GM23338 (cell line): ENCODE data around the gene C1orf116.

Experiments
- EZH2 ChIP-seq: fragments of 200-600 bp; sonication (generic); IDR thresholded peaks from one replicate; pipeline ENCODE4 v1.8.0; 2017; ENCODE audit warnings: antibody characterized with exemption, mild to moderate bottlenecking, low read depth; ENCODE audit not compliant: unreplicated experiment
- JUNB ChIP-seq: IDR thresholded peaks from one replicate; pipeline ENCODE4 v1.6.1; 2016; ENCODE audit warnings: antibody characterized with exemption; ENCODE audit not compliant: unreplicated experiment
- NANOG ChIP-seq: IDR thresholded peaks from 2 replicates; pipeline ENCODE4 v1.6.1; 2016; ENCODE audit warnings: antibody characterized with exemption, borderline replicate concordance
- POLR2AphosphoS5 ChIP-seq: IDR thresholded peaks from 2 replicates; pipeline ENCODE4 v1.6.1; 2016; ENCODE audit warnings: antibody characterized with exemption, low read depth
- STAT1 ChIP-seq: IDR thresholded peaks from one replicate; pipeline ENCODE4 v1.6.1; 2016; ENCODE audit warnings: antibody characterized with exemption; ENCODE audit not compliant: unreplicated experiment
- ZNF114 ChIP-seq: fragments of 250-450 bp; sonication (Bioruptor Pico); IDR thresholded peaks from 2 replicates; pipeline ENCODE4 v1.5.0; 2020; ENCODE audit warnings: mild to moderate bottlenecking, moderate library complexity
- TF ChIP-seq, protein P1 (sequence below), 2 experiments: fragments of 200-600 bp in 1 of 2; sonication (generic) in 1 of 2; conservative IDR thresholded peaks; 2 replicates each; pipeline versions ENCODE4 v1.5.1 to v1.6.1; 2016 to 2017; ENCODE audit warnings: antibody characterized with exemption in 2 of 2, low read depth in 2 of 2, mild to moderate bottlenecking in 2 of 2, moderate library complexity in 1 of 2
- TF ChIP-seq, protein P2 (sequence below): IDR thresholded peaks from one replicate; pipeline ENCODE4 v1.6.1; 2018; ENCODE audit warnings: antibody characterized with exemption; ENCODE audit not compliant: unreplicated experiment
- TF ChIP-seq, protein P3 (sequence below): IDR thresholded peaks from 2 replicates; pipeline ENCODE4 v1.6.1; 2016; ENCODE audit warnings: antibody characterized with exemption
- TF ChIP-seq, protein P4 (sequence below): fragments of 250-450 bp; sonication (Bioruptor Pico); IDR thresholded peaks from 2 replicates; pipeline ENCODE4 v1.5.0; 2020; ENCODE audit warnings: mild to moderate bottlenecking, moderate library complexity

DNA sequence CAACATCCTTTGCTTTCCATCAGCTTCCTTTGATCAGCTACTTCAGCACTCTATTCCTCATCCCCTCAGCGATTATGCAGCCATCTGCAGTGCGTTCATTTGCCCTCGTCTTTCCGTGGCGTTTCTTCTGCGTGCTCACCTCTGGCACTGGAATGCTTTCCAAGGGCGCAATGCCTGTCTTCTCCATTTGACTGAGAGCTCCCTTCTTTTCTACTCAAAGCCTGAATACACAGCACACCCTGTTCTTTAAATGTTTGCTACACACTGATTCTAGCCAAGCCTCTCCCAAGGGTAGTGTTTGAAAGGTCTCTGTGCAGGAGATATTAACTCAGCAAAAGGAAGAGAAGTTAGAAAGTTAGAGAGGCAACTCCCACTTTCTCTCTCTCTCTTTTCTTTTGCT is 22.6 kb downstream of the C1orf116 start:
- TF ChIP-seq, protein P1, sequence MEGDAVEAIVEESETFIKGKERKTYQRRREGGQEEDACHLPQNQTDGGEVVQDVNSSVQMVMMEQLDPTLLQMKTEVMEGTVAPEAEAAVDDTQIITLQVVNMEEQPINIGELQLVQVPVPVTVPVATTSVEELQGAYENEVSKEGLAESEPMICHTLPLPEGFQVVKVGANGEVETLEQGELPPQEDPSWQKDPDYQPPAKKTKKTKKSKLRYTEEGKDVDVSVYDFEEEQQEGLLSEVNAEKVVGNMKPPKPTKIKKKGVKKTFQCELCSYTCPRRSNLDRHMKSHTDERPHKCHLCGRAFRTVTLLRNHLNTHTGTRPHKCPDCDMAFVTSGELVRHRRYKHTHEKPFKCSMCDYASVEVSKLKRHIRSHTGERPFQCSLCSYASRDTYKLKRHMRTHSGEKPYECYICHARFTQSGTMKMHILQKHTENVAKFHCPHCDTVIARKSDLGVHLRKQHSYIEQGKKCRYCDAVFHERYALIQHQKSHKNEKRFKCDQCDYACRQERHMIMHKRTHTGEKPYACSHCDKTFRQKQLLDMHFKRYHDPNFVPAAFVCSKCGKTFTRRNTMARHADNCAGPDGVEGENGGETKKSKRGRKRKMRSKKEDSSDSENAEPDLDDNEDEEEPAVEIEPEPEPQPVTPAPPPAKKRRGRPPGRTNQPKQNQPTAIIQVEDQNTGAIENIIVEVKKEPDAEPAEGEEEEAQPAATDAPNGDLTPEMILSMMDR (conservative IDR thresholded peaks at IDR 0.05; ENCODE audit: low read depth in 2 of 2): no peak
- TF ChIP-seq EZH2: no peak
- TF ChIP-seq, protein P2, sequence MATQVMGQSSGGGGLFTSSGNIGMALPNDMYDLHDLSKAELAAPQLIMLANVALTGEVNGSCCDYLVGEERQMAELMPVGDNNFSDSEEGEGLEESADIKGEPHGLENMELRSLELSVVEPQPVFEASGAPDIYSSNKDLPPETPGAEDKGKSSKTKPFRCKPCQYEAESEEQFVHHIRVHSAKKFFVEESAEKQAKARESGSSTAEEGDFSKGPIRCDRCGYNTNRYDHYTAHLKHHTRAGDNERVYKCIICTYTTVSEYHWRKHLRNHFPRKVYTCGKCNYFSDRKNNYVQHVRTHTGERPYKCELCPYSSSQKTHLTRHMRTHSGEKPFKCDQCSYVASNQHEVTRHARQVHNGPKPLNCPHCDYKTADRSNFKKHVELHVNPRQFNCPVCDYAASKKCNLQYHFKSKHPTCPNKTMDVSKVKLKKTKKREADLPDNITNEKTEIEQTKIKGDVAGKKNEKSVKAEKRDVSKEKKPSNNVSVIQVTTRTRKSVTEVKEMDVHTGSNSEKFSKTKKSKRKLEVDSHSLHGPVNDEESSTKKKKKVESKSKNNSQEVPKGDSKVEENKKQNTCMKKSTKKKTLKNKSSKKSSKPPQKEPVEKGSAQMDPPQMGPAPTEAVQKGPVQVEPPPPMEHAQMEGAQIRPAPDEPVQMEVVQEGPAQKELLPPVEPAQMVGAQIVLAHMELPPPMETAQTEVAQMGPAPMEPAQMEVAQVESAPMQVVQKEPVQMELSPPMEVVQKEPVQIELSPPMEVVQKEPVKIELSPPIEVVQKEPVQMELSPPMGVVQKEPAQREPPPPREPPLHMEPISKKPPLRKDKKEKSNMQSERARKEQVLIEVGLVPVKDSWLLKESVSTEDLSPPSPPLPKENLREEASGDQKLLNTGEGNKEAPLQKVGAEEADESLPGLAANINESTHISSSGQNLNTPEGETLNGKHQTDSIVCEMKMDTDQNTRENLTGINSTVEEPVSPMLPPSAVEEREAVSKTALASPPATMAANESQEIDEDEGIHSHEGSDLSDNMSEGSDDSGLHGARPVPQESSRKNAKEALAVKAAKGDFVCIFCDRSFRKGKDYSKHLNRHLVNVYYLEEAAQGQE: no peak
- no peak for TF ChIP-seq POLR2AphosphoS5
- no peak for TF ChIP-seq JUNB
- TF ChIP-seq, protein P3, sequence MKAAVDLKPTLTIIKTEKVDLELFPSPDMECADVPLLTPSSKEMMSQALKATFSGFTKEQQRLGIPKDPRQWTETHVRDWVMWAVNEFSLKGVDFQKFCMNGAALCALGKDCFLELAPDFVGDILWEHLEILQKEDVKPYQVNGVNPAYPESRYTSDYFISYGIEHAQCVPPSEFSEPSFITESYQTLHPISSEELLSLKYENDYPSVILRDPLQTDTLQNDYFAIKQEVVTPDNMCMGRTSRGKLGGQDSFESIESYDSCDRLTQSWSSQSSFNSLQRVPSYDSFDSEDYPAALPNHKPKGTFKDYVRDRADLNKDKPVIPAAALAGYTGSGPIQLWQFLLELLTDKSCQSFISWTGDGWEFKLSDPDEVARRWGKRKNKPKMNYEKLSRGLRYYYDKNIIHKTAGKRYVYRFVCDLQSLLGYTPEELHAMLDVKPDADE: no peak
- no peak for TF ChIP-seq NANOG
- no peak for TF ChIP-seq ZNF114 (CRISPR knock-in tag)
- TF ChIP-seq, protein P4, sequence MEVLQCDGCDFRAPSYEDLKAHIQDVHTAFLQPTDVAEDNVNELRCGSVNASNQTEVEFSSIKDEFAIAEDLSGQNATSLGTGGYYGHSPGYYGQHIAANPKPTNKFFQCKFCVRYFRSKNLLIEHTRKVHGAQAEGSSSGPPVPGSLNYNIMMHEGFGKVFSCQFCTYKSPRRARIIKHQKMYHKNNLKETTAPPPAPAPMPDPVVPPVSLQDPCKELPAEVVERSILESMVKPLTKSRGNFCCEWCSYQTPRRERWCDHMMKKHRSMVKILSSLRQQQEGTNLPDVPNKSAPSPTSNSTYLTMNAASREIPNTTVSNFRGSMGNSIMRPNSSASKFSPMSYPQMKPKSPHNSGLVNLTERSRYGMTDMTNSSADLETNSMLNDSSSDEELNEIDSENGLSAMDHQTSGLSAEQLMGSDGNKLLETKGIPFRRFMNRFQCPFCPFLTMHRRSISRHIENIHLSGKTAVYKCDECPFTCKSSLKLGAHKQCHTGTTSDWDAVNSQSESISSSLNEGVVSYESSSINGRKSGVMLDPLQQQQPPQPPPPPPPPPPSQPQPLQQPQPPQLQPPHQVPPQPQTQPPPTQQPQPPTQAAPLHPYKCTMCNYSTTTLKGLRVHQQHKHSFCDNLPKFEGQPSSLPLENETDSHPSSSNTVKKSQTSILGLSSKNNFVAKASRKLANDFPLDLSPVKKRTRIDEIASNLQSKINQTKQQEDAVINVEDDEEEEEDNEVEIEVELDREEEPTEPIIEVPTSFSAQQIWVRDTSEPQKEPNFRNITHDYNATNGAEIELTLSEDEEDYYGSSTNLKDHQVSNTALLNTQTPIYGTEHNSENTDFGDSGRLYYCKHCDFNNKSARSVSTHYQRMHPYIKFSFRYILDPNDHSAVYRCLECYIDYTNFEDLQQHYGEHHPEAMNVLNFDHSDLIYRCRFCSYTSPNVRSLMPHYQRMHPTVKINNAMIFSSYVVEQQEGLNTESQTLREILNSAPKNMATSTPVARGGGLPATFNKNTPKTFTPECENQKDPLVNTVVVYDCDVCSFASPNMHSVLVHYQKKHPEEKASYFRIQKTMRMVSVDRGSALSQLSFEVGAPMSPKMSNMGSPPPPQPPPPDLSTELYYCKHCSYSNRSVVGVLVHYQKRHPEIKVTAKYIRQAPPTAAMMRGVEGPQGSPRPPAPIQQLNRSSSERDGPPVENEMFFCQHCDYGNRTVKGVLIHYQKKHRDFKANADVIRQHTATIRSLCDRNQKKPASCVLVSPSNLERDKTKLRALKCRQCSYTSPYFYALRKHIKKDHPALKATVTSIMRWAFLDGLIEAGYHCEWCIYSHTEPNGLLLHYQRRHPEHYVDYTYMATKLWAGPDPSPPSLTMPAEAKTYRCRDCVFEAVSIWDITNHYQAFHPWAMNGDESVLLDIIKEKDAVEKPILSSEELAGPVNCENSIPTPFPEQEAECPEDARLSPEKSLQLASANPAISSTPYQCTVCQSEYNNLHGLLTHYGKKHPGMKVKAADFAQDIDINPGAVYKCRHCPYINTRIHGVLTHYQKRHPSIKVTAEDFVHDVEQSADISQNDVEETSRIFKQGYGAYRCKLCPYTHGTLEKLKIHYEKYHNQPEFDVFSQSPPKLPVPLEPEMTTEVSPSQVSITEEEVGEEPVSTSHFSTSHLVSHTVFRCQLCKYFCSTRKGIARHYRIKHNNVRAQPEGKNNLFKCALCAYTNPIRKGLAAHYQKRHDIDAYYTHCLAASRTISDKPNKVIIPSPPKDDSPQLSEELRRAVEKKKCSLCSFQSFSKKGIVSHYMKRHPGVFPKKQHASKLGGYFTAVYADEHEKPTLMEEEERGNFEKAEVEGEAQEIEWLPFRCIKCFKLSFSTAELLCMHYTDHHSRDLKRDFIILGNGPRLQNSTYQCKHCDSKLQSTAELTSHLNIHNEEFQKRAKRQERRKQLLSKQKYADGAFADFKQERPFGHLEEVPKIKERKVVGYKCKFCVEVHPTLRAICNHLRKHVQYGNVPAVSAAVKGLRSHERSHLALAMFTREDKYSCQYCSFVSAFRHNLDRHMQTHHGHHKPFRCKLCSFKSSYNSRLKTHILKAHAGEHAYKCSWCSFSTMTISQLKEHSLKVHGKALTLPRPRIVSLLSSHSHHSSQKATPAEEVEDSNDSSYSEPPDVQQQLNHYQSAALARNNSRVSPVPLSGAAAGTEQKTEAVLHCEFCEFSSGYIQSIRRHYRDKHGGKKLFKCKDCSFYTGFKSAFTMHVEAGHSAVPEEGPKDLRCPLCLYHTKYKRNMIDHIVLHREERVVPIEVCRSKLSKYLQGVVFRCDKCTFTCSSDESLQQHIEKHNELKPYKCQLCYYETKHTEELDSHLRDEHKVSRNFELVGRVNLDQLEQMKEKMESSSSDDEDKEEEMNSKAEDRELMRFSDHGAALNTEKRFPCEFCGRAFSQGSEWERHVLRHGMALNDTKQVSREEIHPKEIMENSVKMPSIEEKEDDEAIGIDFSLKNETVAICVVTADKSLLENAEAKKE (CRISPR knock-in tag): no peak
- no peak for TF ChIP-seq STAT1
